NCI-H1092 treated with DMSO at 0.1 percent for 48 hours (cell line): ENCODE results near the gene CD160.
"Not testable (repeated sequence)": the region's sequence is repeated elsewhere in the genome, so short reads cannot be mapped to it uniquely, and the experiment has no call there.

Experiments used
- DNase-seq: peaks from one replicate; lab custom pipeline; 2025; lab: John Stamatoyannopoulos, UW

Gene CD160

DNA sequence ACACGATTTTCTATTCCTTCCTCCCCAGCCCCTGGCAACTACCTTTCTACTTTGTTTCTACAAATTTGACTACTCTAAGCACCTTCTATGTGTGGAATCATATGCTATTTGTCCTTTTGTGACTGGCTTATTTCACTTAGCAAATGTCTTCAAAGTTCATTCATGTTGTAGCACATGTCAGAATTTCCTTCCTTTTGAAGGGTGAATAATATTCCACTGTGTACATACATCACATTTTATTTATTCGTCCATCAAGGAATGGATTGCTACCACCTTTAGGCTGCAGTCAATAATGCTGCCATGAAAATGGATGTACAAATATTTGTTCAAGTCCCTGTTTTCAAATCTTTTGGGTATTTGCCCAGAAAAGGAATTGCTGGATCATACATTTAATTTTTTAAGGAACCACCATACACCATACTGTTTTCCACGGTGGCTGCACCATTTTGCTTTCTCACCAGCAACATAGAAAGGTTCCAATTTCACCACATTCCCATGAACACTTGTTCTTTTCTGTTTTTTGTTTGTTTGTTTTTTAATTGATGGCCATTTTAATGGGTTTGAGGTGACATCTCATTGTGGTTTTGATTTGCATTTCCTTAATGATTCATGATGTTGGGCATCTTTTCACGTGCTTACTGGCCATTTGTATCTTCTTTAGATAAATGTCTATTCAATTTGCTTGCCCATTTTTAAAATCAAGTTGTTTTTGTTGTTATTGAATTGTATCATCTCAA, 8.8 kb upstream of the CD160 start:
- no peak for DNase-seq

DNA sequence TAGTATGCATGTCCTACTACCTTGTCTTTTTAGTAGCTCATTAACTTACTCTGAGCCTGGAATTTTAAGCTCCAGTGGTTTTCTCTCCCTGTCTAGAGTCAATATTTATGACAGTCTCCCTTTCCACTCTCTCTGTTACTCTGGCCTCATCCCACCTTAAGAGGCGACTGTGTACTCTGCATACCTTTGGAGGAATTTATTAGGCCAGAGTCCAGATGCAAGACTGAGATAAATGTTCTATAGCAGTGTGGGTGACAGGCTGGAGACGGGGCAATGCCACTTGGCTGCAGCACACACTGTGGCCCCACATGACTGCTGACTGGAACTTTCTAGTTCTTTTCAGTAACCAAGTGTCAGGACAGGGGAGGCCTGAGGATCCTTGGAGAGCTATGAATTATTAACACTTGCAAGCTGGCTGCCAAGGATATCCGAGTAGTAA, 8.1 kb upstream of the CD160 start:
- no peak for DNase-seq

DNA sequence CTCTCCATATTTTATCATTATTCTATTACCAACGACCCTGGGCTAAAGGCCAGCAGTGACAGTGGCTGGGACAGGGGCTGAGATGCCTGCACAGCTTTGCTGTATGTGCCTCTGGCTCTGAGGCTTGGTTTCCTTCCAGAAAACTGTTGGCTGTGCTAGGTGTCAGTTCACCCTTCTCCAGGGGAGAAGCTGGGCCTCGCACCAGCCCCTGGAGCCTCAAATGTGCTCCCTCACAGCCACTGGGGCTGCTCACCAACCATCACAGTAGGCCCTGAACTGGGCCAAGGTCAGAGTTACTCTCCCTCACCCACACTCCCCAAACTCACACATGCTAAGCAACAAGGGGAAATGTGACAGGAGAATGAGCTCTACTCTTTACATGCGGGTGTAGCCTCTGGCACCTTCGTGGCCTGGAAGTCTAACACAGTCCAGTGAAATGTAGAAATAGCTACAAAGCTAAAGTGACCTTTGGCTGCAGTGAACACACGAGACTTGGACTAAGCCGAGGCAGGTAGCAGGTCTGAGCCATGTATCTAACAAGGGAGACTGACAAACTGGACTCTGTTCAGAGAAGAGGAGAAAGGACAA, 4.7 kb upstream of the CD160 start:
- DNase-seq: no peak

- no peak for DNase-seq
Measured at GRCh38 chr1:145716641-145717345, 2.5 kb upstream of the CD160 start.

DNA sequence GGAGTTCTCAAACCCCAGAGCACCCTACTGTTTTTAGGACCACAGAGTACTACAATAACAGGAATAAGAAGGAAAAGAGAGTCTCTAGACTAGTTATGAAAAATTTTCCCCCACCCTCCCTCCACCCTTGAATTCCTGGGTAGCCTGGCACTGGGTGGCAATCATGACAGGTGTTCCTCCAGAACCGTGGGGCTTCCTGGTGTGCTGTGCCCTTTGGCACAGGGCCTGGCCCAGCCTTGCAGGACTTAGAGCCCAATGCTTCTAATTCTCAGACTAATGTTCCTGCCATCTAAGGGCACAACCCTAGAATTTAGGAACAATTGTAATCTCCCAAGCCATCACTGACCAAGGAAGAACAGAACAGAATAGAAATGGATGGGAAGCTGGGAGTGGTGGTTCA, 1.5 kb upstream of the CD160 start:
- DNase-seq: no peak

DNA sequence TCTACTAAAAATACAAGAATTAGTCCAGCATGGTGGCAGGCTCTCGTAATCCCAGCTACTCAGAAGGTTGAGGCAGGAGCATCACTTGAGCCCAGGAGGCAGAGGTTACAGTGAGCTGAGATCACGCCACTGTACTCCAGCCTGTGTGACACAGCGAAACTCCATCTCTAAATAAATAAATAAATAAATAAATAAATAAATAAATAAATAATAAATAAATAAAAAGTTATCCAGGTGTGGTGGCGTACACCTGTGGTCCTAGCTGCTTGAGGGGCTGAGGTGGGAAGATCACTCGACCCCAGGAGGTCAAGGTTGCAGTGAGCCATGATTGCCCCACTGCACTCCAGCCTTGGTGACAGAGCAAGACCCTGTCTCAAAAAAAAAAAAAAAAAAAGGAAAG, 834 bp upstream of the CD160 start:
- DNase-seq: not testable (repeated sequence)

GRCh38 chr1:145720556-145720877, 1.2 kb downstream of the CD160 start:
- no peak for DNase-seq

DNA sequence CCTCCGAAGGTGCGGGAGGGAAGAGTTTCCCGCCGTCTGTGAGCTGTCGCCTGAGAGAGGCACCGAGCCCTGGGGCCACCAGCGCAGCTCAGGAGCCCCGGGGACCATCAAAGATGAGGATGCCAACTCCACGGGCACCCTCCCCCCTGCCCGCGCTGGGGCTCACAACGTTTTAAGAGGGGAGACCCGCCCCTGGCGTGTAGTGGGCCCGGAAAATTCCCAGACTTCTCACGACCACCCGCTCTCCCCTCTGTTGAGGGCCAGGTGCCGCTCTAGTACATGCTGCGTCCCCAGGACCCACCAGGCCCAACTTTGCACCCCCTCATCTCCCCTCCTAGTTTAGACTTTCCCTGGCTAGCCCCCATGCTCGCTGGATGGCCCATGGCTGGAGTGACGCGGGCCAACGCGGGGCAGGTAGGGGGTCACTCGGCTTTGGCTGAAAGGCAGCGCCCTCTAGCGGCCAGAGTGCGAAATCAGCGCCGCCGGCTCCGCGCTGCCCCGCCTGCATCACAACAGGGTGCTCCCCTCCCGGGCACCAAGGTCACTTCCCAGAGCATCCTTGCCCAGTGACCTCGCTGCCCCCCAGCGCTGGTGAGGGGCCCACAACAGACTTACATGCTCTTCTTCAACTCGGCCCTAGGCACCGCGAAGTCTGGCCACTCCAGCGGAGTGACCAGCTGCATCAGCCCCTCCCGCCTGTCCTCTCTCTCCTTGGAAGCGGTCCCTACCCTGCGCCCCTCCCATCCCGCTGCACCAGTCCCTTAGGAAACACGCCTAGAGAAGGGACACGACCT, 1.8 kb downstream of the CD160 start:
- peak; percentile 33 for DNase-seq

- DNase-seq: not testable (repeated sequence)
Measured at GRCh38 chr1:145726193-145726592, 6.9 kb downstream of the CD160 start.

GRCh38 chr1:145729196-145729595, 9.9 kb downstream of the CD160 start:
- no peak for DNase-seq

GRCh38 chr1:145729666-145730436, 10.6 kb downstream of the CD160 start:
- no peak for DNase-seq

GRCh38 chr1:145730467-145730866, 11.2 kb downstream of the CD160 start:
- no peak for DNase-seq

- DNase-seq: no peak
Measured at GRCh38 chr1:145730900-145731299, 11.6 kb downstream of the CD160 start.

DNA sequence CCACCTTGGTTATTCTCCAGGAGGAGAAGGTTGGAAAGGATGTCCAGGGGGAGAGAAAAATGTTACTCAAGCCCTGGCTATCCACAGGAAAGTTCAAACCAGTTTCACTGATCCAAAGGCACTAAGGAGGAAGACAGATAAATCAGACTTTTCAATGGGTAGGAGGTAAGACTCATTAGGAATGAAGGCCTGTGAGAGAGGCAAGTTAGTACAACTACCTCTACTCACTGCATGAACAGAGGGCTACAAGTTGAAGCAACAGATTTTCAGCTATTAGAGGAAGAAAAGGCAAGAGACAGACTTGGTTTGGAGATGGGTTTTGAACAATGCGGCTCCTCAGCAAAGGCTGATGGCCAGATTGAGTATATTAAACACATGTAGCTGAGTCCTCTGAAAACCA, 16.9 kb downstream of the CD160 start:
- no peak for DNase-seq

GRCh38 chr1:145740269-145740668, 21.0 kb downstream of the CD160 start:
- no peak for DNase-seq

DNA sequence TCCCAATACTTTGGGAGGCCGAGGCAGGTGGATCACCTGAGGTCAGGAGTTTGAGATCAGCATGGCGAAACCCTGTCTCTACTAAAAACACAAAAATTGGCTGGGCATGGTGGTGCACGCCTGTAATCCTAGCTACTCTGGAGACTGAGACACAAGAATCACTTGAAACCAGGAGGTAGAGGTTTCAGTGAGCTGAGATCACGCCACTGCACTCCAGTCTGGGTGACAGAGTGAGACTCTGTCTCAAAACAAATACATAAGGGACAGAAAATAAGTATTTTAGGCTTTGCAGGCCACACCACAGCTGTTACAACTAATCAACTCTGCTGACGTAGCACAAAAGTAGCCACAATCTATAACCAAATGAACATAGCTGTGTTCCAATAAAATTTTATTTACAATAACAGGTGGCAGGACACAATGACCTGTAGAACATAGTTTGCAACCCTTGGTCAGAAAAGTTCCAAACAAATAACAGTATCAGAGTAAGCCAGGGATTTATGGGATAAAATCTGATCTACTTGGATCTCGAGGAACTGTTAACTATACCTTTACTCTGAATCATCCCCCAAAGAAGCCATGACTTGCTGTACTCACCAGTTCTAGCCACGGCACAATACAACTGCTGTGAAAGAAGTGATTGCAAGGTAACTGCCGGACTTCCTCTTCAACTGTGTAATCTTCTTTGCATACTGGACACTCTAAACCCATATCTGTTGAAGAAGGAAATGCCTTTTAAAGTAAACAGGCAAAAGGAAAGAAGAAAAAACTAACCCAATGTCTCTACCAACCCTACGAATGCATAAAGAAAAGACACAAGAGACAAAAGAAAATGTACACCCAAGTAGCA, 28.3 kb downstream of the CD160 start:
- DNase-seq: no peak

GRCh38 chr1:145750426-145750825, 31.1 kb downstream of the CD160 start:
- no peak for DNase-seq

- DNase-seq: no peak
Measured at GRCh38 chr1:145751491-145752037, 32.3 kb downstream of the CD160 start.

GRCh38 chr1:145757420-145757819, 38.1 kb downstream of the CD160 start:
- no peak for DNase-seq

DNA sequence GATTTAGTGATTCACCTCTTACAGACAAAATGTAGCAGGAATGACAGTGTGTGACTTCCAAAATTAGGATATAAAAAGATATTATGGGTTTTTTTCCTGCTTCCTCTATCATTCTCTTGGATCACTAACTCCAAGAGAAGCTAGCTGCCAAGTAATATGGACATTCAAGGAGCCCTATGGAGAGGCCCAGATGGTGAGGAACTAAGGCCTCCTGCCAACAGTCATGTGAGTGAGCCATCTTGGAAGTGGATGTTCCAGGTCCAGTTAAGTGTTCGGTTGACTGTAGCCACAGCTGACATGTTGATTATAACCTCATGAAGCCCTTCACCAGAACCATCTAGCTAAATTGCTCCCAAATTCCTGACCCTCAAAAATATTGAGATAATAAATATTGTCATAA, 38.8 kb downstream of the CD160 start:
- DNase-seq: no peak

DNA sequence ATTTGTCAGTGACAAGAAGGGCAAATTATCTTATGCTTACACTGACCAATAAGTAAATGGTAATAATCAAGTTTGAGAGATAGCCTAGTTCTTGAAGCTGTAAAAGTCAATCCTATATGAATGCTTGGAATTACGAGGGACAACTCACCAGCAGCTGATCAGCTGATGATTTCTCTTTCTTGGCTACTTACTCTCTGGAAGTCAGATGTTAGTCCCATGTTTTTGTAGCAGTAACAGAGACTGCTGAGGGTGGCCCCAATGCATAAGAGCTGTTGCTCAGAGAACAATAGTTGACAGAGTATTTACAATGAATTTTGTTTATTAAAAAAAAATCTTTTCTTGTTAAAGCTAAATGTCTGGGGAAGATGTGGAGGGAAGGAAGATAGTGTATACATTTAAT, 39.3 kb downstream of the CD160 start:
- no peak for DNase-seq
